ENCODE measurements around the gene EPHB2. TPM values are rescaled to one million over a fixed set of nuclear protein-coding genes. Genes with fewer than 3 reads are reported as not detected.

Gene EPHB2
- total RNA-seq, 1 experiment from 2014 or later: 18.5 TPM

- Mint-ChIP-seq H3K9me3 (no peaks in the 10 kb centered on the region), H3K4me3 (no peak overlapping the region), H3K36me3 (no peaks in the 10 kb centered on the region), H3K4me1 (peaks cover under 1% of the 10 kb centered on the region), H3K27ac (no peak overlapping the region), H3K27me3 (ENCODE audit: low read depth) (no peaks in the 10 kb centered on the region)
- CTCF ChIA-PET: interaction anchor here (0.6 to 3.2 kb wide), 4 partner anchors 16 to 309 kb away, joined by 3 to 38 read pairs (median 20); no protein-coding TSS in a partner anchor
- no peak for ATAC-seq
- no peak for DNase-seq (ENCODE audit: low spot score)
- TF ChIP-seq NFATC4 (CRISPR knock-in tag; IDR thresholded peaks at IDR 0.05): no peak
- TF ChIP-seq AR (CRISPR knock-in tag; IDR thresholded peaks at IDR 0.05): no peak
- no peak for TF ChIP-seq ZMAT4 (CRISPR knock-in tag; IDR thresholded peaks at IDR 0.05)
- no peak for TF ChIP-seq NR1H2 (CRISPR knock-in tag; IDR thresholded peaks at IDR 0.05)
- no peak for TF ChIP-seq TEAD1 (CRISPR knock-in tag; IDR thresholded peaks at IDR 0.05)
- no peak for TF ChIP-seq RORB (CRISPR knock-in tag; IDR thresholded peaks at IDR 0.05)
- POLR2A ChIA-PET: no interaction called here
These were observed 149.8 kb downstream of the EPHB2 start for GRCh38 chr1:22860414-22860800.

- no peaks in the 10 kb centered on the region for H3K4me1 Mint-ChIP-seq
- ChIA-PET POLR2A (no interaction called here), CTCF (interaction anchor here (0.6 to 3.4 kb wide), 19 partner anchors 8 to 309 kb away, joined by 3 to 57 read pairs (median 8); no protein-coding TSS in a partner anchor)
- H3K4me3 Mint-ChIP-seq: no peak overlapping the region
- no peaks in the 10 kb centered on the region for H3K27me3 Mint-ChIP-seq (ENCODE audit: low read depth)
- no peak for ATAC-seq
- no peaks in the 10 kb centered on the region for H3K9me3 Mint-ChIP-seq
- no peak for DNase-seq (ENCODE audit: low spot score)
- TF ChIP-seq PREB (CRISPR knock-in tag; IDR thresholded peaks at IDR 0.05; ENCODE audit: borderline replicate concordance): no peak
- no peak for TF ChIP-seq ELF4 (CRISPR knock-in tag; IDR thresholded peaks at IDR 0.05; ENCODE audit: low read depth)
- no peak for TF ChIP-seq FOXP4 (CRISPR knock-in tag; IDR thresholded peaks at IDR 0.05)
- TF ChIP-seq ZNF671 (CRISPR knock-in tag; IDR thresholded peaks at IDR 0.05): no peak
- no peak for TF ChIP-seq MXD4 (CRISPR knock-in tag; IDR thresholded peaks at IDR 0.05; ENCODE audit: borderline replicate concordance)
- TF ChIP-seq MLX (CRISPR knock-in tag; IDR thresholded peaks at IDR 0.05): no peak
- no peak for TF ChIP-seq TEAD1 (CRISPR knock-in tag; IDR thresholded peaks at IDR 0.05)
- TF ChIP-seq TP53 (CRISPR knock-in tag; IDR thresholded peaks at IDR 0.05): no peak
- no peak for TF ChIP-seq ZNF121 (CRISPR knock-in tag; IDR thresholded peaks at IDR 0.05)
- TF ChIP-seq NFE2L1 (CRISPR knock-in tag; IDR thresholded peaks at IDR 0.05): no peak
- TF ChIP-seq PRDM15 (CRISPR knock-in tag; IDR thresholded peaks at IDR 0.05): no peak
- no peak for TF ChIP-seq NR1H2 (CRISPR knock-in tag; IDR thresholded peaks at IDR 0.05)
- TF ChIP-seq ATF1 (CRISPR knock-in tag; IDR thresholded peaks at IDR 0.05): no peak
- no peak for TF ChIP-seq SMAD4 (CRISPR knock-in tag; IDR thresholded peaks at IDR 0.05)
- no peaks in the 10 kb centered on the region for H3K36me3 Mint-ChIP-seq
- no peak overlapping the region for H3K27ac Mint-ChIP-seq
These were observed 150.3 kb downstream of the EPHB2 start for GRCh38 chr1:22860883-22861385.
